Calu3 (cell line): ENCODE results near the gene ARRDC4. TPM values are rescaled to one million over a fixed set of nuclear protein-coding genes. Genes with fewer than 3 reads are reported as not detected.

Experiments
- BruUV-seq: library from RNA; stranded (reverse); fragments of 400-500 nt; replicated peaks from 2 replicates; lab custom pipeline; 2021; lab: Mats Ljungman, UMichigan
- CTCF ChIA-PET: fragments of 300-600 bp; sonication (Branson Sonifier 250); formaldehyde crosslinking; loops from one replicate; lab custom pipeline; 2022; ENCODE audit warnings: antibody characterized with exemption; lab: Charles Lee
- DNase-seq: peaks from one replicate; pipeline ENCODE4 v3.0.0; 2022
- H3K27ac Mint-ChIP-seq: one replicate; pipeline ENCODE4 v1.8.0; 2022; ENCODE audit warnings: mixed read lengths; ENCODE audit not compliant: unreplicated experiment
- H3K27me3 Mint-ChIP-seq: one replicate; pipeline ENCODE4 v1.8.0; 2022; ENCODE audit warnings: mixed read lengths; ENCODE audit not compliant: unreplicated experiment
- H3K36me3 Mint-ChIP-seq: one replicate; pipeline ENCODE4 v1.8.0; 2022; ENCODE audit warnings: mild to moderate bottlenecking, moderate library complexity, mixed read lengths; ENCODE audit not compliant: insufficient read depth, unreplicated experiment
- H3K4me1 Mint-ChIP-seq: one replicate; pipeline ENCODE4 v1.8.0; 2022; ENCODE audit warnings: mild to moderate bottlenecking, low read depth, mixed read lengths; ENCODE audit not compliant: unreplicated experiment
- H3K4me3 Mint-ChIP-seq: one replicate; pipeline ENCODE4 v1.8.0; 2022; ENCODE audit warnings: mild to moderate bottlenecking, low read depth, moderate library complexity, mixed read lengths; ENCODE audit not compliant: unreplicated experiment
- H3K9me3 Mint-ChIP-seq: one replicate; pipeline ENCODE4 v1.8.0; 2022; ENCODE audit warnings: low read depth, mixed read lengths; ENCODE audit not compliant: unreplicated experiment
- CTCF ChIP-seq: fragments of 200-600 bp; IDR thresholded peaks from one replicate; pipeline ENCODE4 v1.8.0; 2022; ENCODE audit warnings: antibody characterized with exemption; ENCODE audit not compliant: unreplicated experiment
- intact Hi-C: fragments of 100-400 bp; cut with micrococcal nuclease; formaldehyde crosslinking; loops from one replicate; pipeline ENCODE4 v1.10.0; 2022; ENCODE audit not compliant: unreplicated experiment
- total RNA-seq: library from RNA; stranded (reverse); gene quantifications from 2 replicates; pipeline ENCODE4 v1.2.3, GENCODE V29; 2022

ARRDC4 gene
- total RNA-seq, 1 experiment from 2014 or later, result 3.0 TPM

- TF ChIP-seq CTCF, result no peak
- Mint-ChIP-seq H3K4me3 (no peak overlapping the region), H3K36me3 (no peaks in the 10 kb centered on the region), H3K9me3 (no peaks in the 10 kb centered on the region), H3K4me1 (no peaks in the 10 kb centered on the region), H3K27ac (no peak overlapping the region), H3K27me3 (no peaks in the 10 kb centered on the region)
- intact Hi-C loops, result no loop called here
- CTCF ChIA-PET, result interaction anchor here (0.7 kb wide), 1 partner anchor 26 kb away, joined by 3 read pairs; no protein-coding TSS in a partner anchor
- no peak for DNase-seq
- BruUV-seq, result no TSS peak
Measured at GRCh38 chr15:98017150-98017964, 56.9 kb downstream of the ARRDC4 start.

GRCh38 chr15:98018761-98019351 lies 58.4 kb downstream of the ARRDC4 start:
- Mint-ChIP-seq H3K27ac (no peak overlapping the region), H3K4me3 (no peak overlapping the region), H3K4me1 (no peaks in the 10 kb centered on the region), H3K27me3 (no peaks in the 10 kb centered on the region), H3K36me3 (no peaks in the 10 kb centered on the region), H3K9me3 (peaks cover 4% of the 10 kb centered on the region)
- intact Hi-C loops, result no loop called here
- TF ChIP-seq CTCF, result no peak
- DNase-seq, result no peak
- no TSS peak for BruUV-seq
- CTCF ChIA-PET, result no interaction called here
